HepG2 (cell line): ENCODE data around the gene SCAANT1. TPM values are rescaled to one million over a fixed set of nuclear protein-coding genes. Genes with fewer than 3 reads are reported as not detected.
A peak's percentile ranks its signal among the peaks of the same experiment; 100 is the strongest.

ENCODE experiments used
- ATAC-seq: fragments of 200-7000 bp; cut with Tn5 transposase; 3 replicates; pipeline ENCODE4 v1.9.1; 2020; ENCODE audit warnings: mild to moderate bottlenecking, moderate library complexity
- BruUV-seq: library from RNA; stranded (reverse); fragments of 400-500 nt; replicated peaks from 2 replicates; lab custom pipeline; 2021; lab: Mats Ljungman, UMichigan
- CTCF ChIA-PET: fragments of 300-600 bp; formaldehyde crosslinking; extraction: SDS; loops from one replicate; lab custom pipeline; 2021; ENCODE audit warnings: low total read pairs, inconsistent platforms, low intra/inter-chr PET ratio; lab: Yijun Ruan, JAX
- POLR2A ChIA-PET: fragments of 350-600 bp; sonication (Branson Sonifier 250); formaldehyde crosslinking; loops from one replicate; lab custom pipeline; 2020; ENCODE audit warnings: antibody characterized with exemption, inconsistent platforms; lab: Yijun Ruan, JAX
- DNase-seq: peaks from one replicate; pipeline ENCODE4 v3.0.0-alpha.2; 2015; ENCODE audit warnings: low spot score
- FAIRE-seq: peaks from 3 replicates; lab custom pipeline; 2011; peaks lifted over from hg19 to GRCh38; lab: Jason Lieb, UNC
- H2AFZ ChIP-seq: one replicate; pipeline ENCODE4 v1.6.1; 2011; ENCODE audit warnings: low read length, inconsistent platforms
- H3K27ac ChIP-seq: fragments of 300-600 bp; 3 replicates; pipeline ENCODE4 v1.8.0; 2011; ENCODE audit warnings: mixed run types, mild to moderate bottlenecking, mixed read lengths, low read length, inconsistent platforms; ENCODE audit not compliant: insufficient read depth; ENCODE audit errors: extremely low read length
- H3K27me3 ChIP-seq, 2 experiments: fragments of 200-600 bp in 1 of 2; 2 replicates in 1 of 2; 3 replicates in 1 of 2; pipeline versions ENCODE4 v1.6.0 to v1.8.0; 2011; ENCODE audit warnings: low read length in 2 of 2, mild to moderate bottlenecking in 2 of 2, moderate library complexity in 2 of 2, inconsistent platforms in 1 of 2; ENCODE audit not compliant: insufficient read depth in 2 of 2, control insufficient read depth in 1 of 2
- H3K36me3 ChIP-seq, 2 experiments: fragments of 200-600 bp in 1 of 2; replicated peaks in 1 of 2; 2 replicates in 1 of 2; 3 replicates in 1 of 2; pipeline versions ENCODE4 v1.5.1 to v1.8.0; 2011; ENCODE audit warnings: low read length in 2 of 2, inconsistent platforms in 1 of 2; ENCODE audit not compliant: insufficient read depth in 2 of 2, control insufficient read depth in 1 of 2
- H3K4me1 ChIP-seq: 2 replicates; pipeline ENCODE4 v1.5.1; 2012; ENCODE audit warnings: low read length, inconsistent platforms; ENCODE audit not compliant: insufficient read depth
- H3K4me2 ChIP-seq: 2 replicates; pipeline ENCODE4 v1.6.0; 2011; ENCODE audit warnings: low read depth, low read length, inconsistent platforms
- H3K4me3 ChIP-seq, 3 experiments: fragments of 200-600 bp in 1 of 3; sonication (generic), shearing (Covaris generic) in 1 of 3; replicated peaks in 1 of 3; 2 replicates each; pipeline ENCODE4 v1.5.1; 2011 to 2016; ENCODE audit warnings: low read length in 3 of 3, inconsistent platforms in 2 of 3, low read depth in 2 of 3, mild to moderate bottlenecking in 2 of 3, control low read depth in 1 of 3, mixed read lengths in 1 of 3; ENCODE audit not compliant: insufficient read depth in 1 of 3
- H3K79me2 ChIP-seq: one replicate; pipeline ENCODE4 v1.6.1; 2011; ENCODE audit warnings: low read length, inconsistent platforms; ENCODE audit not compliant: insufficient read depth
- H3K9ac ChIP-seq: 2 replicates; pipeline ENCODE4 v1.6.0; 2011; ENCODE audit warnings: mild to moderate bottlenecking, low read depth, low read length, inconsistent platforms; ENCODE audit not compliant: insufficient read depth
- H3K9me3 ChIP-seq: 2 replicates; pipeline ENCODE4 v1.5.1; 2012; ENCODE audit warnings: mild to moderate bottlenecking, low read length
- H4K20me1 ChIP-seq: 2 replicates; pipeline ENCODE4 v1.6.0; 2011; ENCODE audit warnings: inconsistent platforms, mild to moderate bottlenecking, low read length, moderate library complexity; ENCODE audit not compliant: insufficient read depth
- ATF4 ChIP-seq, 2 experiments: fragments of 450-650 bp in 1 of 2; sonication (generic) in 1 of 2; formaldehyde crosslinking; IDR thresholded peaks; 2 replicates each; pipeline versions ENCODE4 v1.5.0 to v1.8.0; 2020 to 2022; ENCODE audit warnings: mild to moderate bottlenecking in 1 of 2, missing genetic modification reagents in 1 of 2
- CEBPG ChIP-seq: IDR thresholded peaks from 2 replicates; pipeline ENCODE4 v1.6.1; 2016
- HDAC2 ChIP-seq: sonication (generic); formaldehyde crosslinking; IDR thresholded peaks from 2 replicates; pipeline ENCODE4 v1.4.0; 2020; ENCODE audit warnings: missing genetic modification reagents
- HMG20B ChIP-seq: conservative IDR thresholded peaks from 2 replicates; pipeline ENCODE4 v1.6.1; 2016; ENCODE audit warnings: missing genetic modification reagents, missing compliant biosample characterization
- MYNN ChIP-seq: sonication (generic); formaldehyde crosslinking; IDR thresholded peaks from 2 replicates; pipeline ENCODE4 v1.4.0; 2020; ENCODE audit warnings: mild to moderate bottlenecking, low read depth, missing genetic modification reagents
- PHF21A ChIP-seq: sonication (generic); formaldehyde crosslinking; IDR thresholded peaks from 2 replicates; pipeline ENCODE4 v1.5.0; 2020; ENCODE audit warnings: mild to moderate bottlenecking, missing genetic modification reagents
- ZBTB42 ChIP-seq: sonication (generic); formaldehyde crosslinking; IDR thresholded peaks from 2 replicates; pipeline ENCODE4 v1.5.0; 2020; ENCODE audit warnings: mild to moderate bottlenecking, missing genetic modification reagents
- ZNF441 ChIP-seq: sonication (generic); formaldehyde crosslinking; IDR thresholded peaks from 2 replicates; pipeline ENCODE4 v1.7.0; 2021; ENCODE audit warnings: missing genetic modification reagents, borderline replicate concordance
- ZNF678 ChIP-seq: sonication (generic); formaldehyde crosslinking; IDR thresholded peaks from 2 replicates; pipeline ENCODE4 v1.4.0; 2020; ENCODE audit warnings: mild to moderate bottlenecking, missing genetic modification reagents
- in situ Hi-C: cut with HindIII; loops from 2 replicates; pipeline ENCODE4 v1.10.0; 2017; ENCODE audit warnings: low pct_unique_long_range_greater_than_20kb; ENCODE audit not compliant: extremely low pct_ligation_motif_present
- intact Hi-C: fragments of 100-400 bp; cut with micrococcal nuclease; formaldehyde crosslinking; loops from one replicate; pipeline ENCODE4 v1.10.0; 2022; ENCODE audit not compliant: unreplicated experiment
- polyA plus RNA-seq, 8 experiments: library from polyadenylated mRNA; depleted of rRNA in 3 of 8; stranded (reverse) in 7 of 8; unstranded in 1 of 8; fragments of >200 nt; fragmentation: Illumina TruSeq in 4 of 8; extraction: Trizol in 4 of 8; gene quantifications; 2 replicates each; pipeline versions ENCODE4 v1.2.1 to v1.2.3, GENCODE V29; 2011 to 2016; ENCODE audit warnings: low read depth in 4 of 8, missing spikeins in 1 of 8, mixed read lengths in 1 of 8; ENCODE audit not compliant: insufficient read depth in 1 of 8
- total RNA-seq, 5 experiments: library from RNA; depleted of rRNA; stranded (reverse); fragments of >200 nt; fragmentation: Illumina TruSeq; extraction: Trizol; gene quantifications; 2 replicates each; pipeline ENCODE4 v1.2.3, GENCODE V29; 2016; ENCODE audit warnings: low read depth in 1 of 5
- TF ChIP-seq, protein P1 (sequence below): sonication (generic); formaldehyde crosslinking; conservative IDR thresholded peaks from 2 replicates; pipeline ENCODE4 v1.4.0; 2020; ENCODE audit warnings: missing genetic modification reagents

The SCAANT1 gene
- total and polyA plus RNA-seq, 2 of the 13 experiments (the other 11 are each of a cell fraction or from before 2014, with no cell fraction given) = not detected

DNA sequence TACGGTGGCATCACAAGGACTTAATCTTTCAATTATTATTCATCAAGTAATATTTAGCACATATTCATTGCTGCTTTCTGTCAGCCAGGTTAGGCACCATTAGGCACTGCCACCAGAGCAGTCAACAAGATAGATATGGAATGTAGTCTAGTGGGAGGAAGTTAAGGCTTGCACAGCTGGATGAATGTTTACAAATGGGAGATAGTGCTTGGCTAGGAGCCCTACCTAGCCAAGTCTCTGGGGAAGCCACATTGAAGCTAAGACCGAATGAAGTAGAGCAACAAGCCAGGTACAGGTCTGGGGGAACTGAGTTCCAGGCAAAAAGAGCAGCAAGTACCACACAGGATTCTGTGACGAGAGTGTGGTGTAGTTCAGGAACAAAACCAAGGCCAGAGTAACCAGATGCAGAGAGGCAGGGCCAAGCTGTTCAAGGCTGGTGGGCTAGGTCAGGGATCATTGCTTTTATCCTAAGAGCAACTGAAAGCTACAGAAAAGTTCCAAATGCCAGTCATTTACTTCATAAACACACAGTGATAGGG is 33.4 kb upstream of the SCAANT1 start (continued):
- TF ChIP-seq HDAC2 (CRISPR knock-in tag) (peak; percentile 31; the same call in 1 of the 2 replicates), ZBTB42 (CRISPR knock-in tag) (0 out of 2 replicates have a peak, but pooled peaks have one; percentile 39), HMG20B (CRISPR knock-in tag) (no peak), ZNF678 (CRISPR knock-in tag) (no peak), MYNN (CRISPR knock-in tag) (no peak), PHF21A (peak; percentile 55; the same call in 1 of the 2 replicates), ZNF441 (CRISPR knock-in tag) (peak; percentile 93)

GRCh38 chr3:63943678-63944077 is 31.5 kb upstream of the SCAANT1 start:
- Histone ChIP-seq H3K27me3 (no peaks in the 10 kb centered on the region), H3K27ac (no peak overlapping the region), H3K4me2 (no peak overlapping the region), H4K20me1 (peaks cover 3% of the 10 kb centered on the region), H2AFZ (no peak overlapping the region), H3K79me2 (peaks cover 32% of the 10 kb centered on the region), H3K4me3 (no peak overlapping the region), H3K4me1 (peaks cover 54% of the 10 kb centered on the region), H3K9ac (no peak overlapping the region), H3K9me3 (no peaks in the 10 kb centered on the region), H3K36me3 (peaks cover 0 to 5% of the 10 kb centered on the region in 2 experiments; a peak in 2 of 5 replicates)
- ATAC-seq (no peak), DNase-seq (no peak), FAIRE-seq (no peak)
- in situ Hi-C loops = no loop called here
- TF ChIP-seq ATF4 (CRISPR knock-in tag; IDR thresholded peaks at IDR 0.05) (peak in 1 of 2 experiments; percentile 81; a peak in 2 of 4 replicates), CEBPG (CRISPR knock-in tag) (0 out of 2 replicates have a peak, but pooled peaks have one; percentile 35)
- TF ChIP-seq, protein P1, sequence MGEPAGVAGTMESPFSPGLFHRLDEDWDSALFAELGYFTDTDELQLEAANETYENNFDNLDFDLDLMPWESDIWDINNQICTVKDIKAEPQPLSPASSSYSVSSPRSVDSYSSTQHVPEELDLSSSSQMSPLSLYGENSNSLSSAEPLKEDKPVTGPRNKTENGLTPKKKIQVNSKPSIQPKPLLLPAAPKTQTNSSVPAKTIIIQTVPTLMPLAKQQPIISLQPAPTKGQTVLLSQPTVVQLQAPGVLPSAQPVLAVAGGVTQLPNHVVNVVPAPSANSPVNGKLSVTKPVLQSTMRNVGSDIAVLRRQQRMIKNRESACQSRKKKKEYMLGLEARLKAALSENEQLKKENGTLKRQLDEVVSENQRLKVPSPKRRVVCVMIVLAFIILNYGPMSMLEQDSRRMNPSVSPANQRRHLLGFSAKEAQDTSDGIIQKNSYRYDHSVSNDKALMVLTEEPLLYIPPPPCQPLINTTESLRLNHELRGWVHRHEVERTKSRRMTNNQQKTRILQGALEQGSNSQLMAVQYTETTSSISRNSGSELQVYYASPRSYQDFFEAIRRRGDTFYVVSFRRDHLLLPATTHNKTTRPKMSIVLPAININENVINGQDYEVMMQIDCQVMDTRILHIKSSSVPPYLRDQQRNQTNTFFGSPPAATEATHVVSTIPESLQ (CRISPR knock-in tag) = no peak
- ChIA-PET POLR2A (no interaction called here), CTCF (no interaction called here)
- intact Hi-C loops = no loop called here
- BruUV-seq = no TSS peak
